GM12878 (cell line): ENCODE data around the gene CLK4. TPM values are rescaled to one million over a fixed set of nuclear protein-coding genes. Genes with fewer than 3 reads are reported as not detected.

Experiments used
- ATAC-seq: fragments of 200-7000 bp; cut with Tn5 transposase; 3 replicates; pipeline ENCODE4 v1.9.1; 2020; ENCODE audit warnings: mild to moderate bottlenecking, moderate library complexity
- BruUV-seq: library from RNA; stranded (reverse); fragments of 400-500 nt; replicated peaks from 2 replicates; lab custom pipeline; 2021; lab: Mats Ljungman, UMichigan
- CTCF ChIA-PET: fragments of 300-600 bp; sonication (Branson Sonifier 250); formaldehyde crosslinking; extraction: SDS; loops from one replicate; lab custom pipeline; 2021; ENCODE audit warnings: inconsistent platforms; lab: Yijun Ruan, JAX
- POLR2A ChIA-PET: fragments of 350-600 bp; formaldehyde crosslinking; extraction: SDS; loops from one replicate; lab custom pipeline; 2021; ENCODE audit warnings: inconsistent platforms; lab: Charles Lee
- RAD21 ChIA-PET: fragments of 300-600 bp; sonication (Branson Sonifier 250); formaldehyde crosslinking; loops from one replicate; lab custom pipeline; 2023; ENCODE audit warnings: antibody characterized with exemption; ENCODE audit not compliant: unreplicated experiment; lab: Charles Lee
- SMC1A ChIA-PET: fragments of 300-600 bp; sonication (Branson Sonifier 250); formaldehyde crosslinking; loops from one replicate; lab custom pipeline; 2023; ENCODE audit not compliant: unreplicated experiment, uncharacterized antibody; lab: Charles Lee
- DNase-seq: peaks from one replicate; pipeline ENCODE4 v3.0.0-alpha.2; 2011; ENCODE audit warnings: low read depth, low spot score
- FAIRE-seq: peaks from 3 replicates; lab custom pipeline; 2011; peaks lifted over from hg19 to GRCh38; lab: Jason Lieb, UNC
- H2AFZ ChIP-seq: 2 replicates; pipeline ENCODE4 v1.6.0; 2011; ENCODE audit warnings: low read depth, low read length, control low read depth; ENCODE audit not compliant: control insufficient read depth
- H3K27ac ChIP-seq: 2 replicates; pipeline ENCODE4 v1.5.1; 2011; ENCODE audit warnings: control low read depth; ENCODE audit not compliant: control insufficient read depth, insufficient read depth
- H3K27me3 ChIP-seq, 2 experiments: replicated peaks in 1 of 2; 2 replicates each; pipeline versions ENCODE4 v1.6.0 to v1.6.1; 2011; ENCODE audit warnings: low read length in 1 of 2; ENCODE audit not compliant: control insufficient read depth in 2 of 2, insufficient read depth in 2 of 2
- H3K36me3 ChIP-seq, 2 experiments: 2 replicates each; pipeline ENCODE4 v1.5.1; 2011; ENCODE audit warnings: low read length in 1 of 2; ENCODE audit not compliant: control insufficient read depth in 2 of 2, insufficient read depth in 2 of 2
- H3K4me1 ChIP-seq: 2 replicates; pipeline ENCODE4 v1.6.1; 2011; ENCODE audit warnings: mild to moderate bottlenecking, low read length, moderate library complexity, mixed read lengths; ENCODE audit not compliant: control insufficient read depth, insufficient read depth
- H3K4me2 ChIP-seq: 2 replicates; pipeline ENCODE4 v1.6.0; 2011; ENCODE audit warnings: control low read depth; ENCODE audit not compliant: control insufficient read depth, insufficient read depth
- H3K4me3 ChIP-seq: fragments of 200-600 bp; sonication (generic); 2 replicates; pipeline ENCODE4 v1.5.1; 2016
- H3K79me2 ChIP-seq: 2 replicates; pipeline ENCODE4 v1.6.0; 2011; ENCODE audit warnings: low read length; ENCODE audit not compliant: control insufficient read depth, insufficient read depth
- H3K9ac ChIP-seq: 2 replicates; pipeline ENCODE4 v1.8.0; 2011; ENCODE audit warnings: low read length, control low read depth, mixed read lengths; ENCODE audit not compliant: control insufficient read depth, insufficient read depth
- H3K9me3 ChIP-seq: replicated peaks from 3 replicates; pipeline ENCODE4 v1.5.1; 2011; ENCODE audit warnings: mild to moderate bottlenecking, low read length; ENCODE audit not compliant: control insufficient read depth, insufficient read depth
- H4K20me1 ChIP-seq: 2 replicates; pipeline ENCODE4 v1.6.0; 2011; ENCODE audit not compliant: control insufficient read depth, insufficient read depth
- BCL11A ChIP-seq: IDR thresholded peaks from 2 replicates; pipeline ENCODE4 v1.6.1; 2011; ENCODE audit warnings: low read depth, low read length
- CBFB ChIP-seq: IDR thresholded peaks from 2 replicates; pipeline ENCODE4 v1.6.1; 2016; ENCODE audit warnings: antibody characterized with exemption, low read depth
- CBX5 ChIP-seq: sonication (generic); IDR thresholded peaks from 2 replicates; pipeline ENCODE4 v1.6.1; 2016; ENCODE audit warnings: low read depth, moderate library complexity, mild to moderate bottlenecking, inconsistent platforms
- E4F1 ChIP-seq: fragments of 450-650 bp; IDR thresholded peaks from 2 replicates; pipeline ENCODE4 v1.6.1; 2018; ENCODE audit warnings: borderline replicate concordance, mild to moderate bottlenecking; ENCODE audit not compliant: partially characterized antibody
- EED ChIP-seq: sonication (generic); IDR thresholded peaks from 2 replicates; pipeline ENCODE4 v1.6.1; 2016; ENCODE audit warnings: antibody characterized with exemption, low read depth
- EZH2 ChIP-seq: IDR thresholded peaks from 2 replicates; pipeline ENCODE4 v1.6.1; 2012; ENCODE audit warnings: low read depth, mild to moderate bottlenecking, control low read depth, inconsistent platforms, low read length, borderline replicate concordance; ENCODE audit not compliant: control insufficient read depth
- GABPA ChIP-seq: IDR thresholded peaks from 2 replicates; pipeline ENCODE4 v1.6.1; 2014; ENCODE audit warnings: antibody characterized with exemption, low read depth, mild to moderate bottlenecking, inconsistent platforms
- RAD21 ChIP-seq: IDR thresholded peaks from 2 replicates; pipeline ENCODE4 v1.6.1; 2011; ENCODE audit warnings: mild to moderate bottlenecking, low read depth, low read length, moderate library complexity; ENCODE audit not compliant: insufficient read depth
- RB1 ChIP-seq: fragments of 450-650 bp; formaldehyde crosslinking; IDR thresholded peaks from 2 replicates; pipeline ENCODE4 v1.6.1; 2017; ENCODE audit warnings: mild to moderate bottlenecking, borderline replicate concordance
- RUNX3 ChIP-seq: IDR thresholded peaks from 2 replicates; pipeline ENCODE4 v1.6.1; 2012; ENCODE audit warnings: low read length, inconsistent platforms
- ZBED1 ChIP-seq: IDR thresholded peaks from 2 replicates; pipeline ENCODE4 v1.6.1; 2016; ENCODE audit warnings: borderline replicate concordance
- ZNF592 ChIP-seq: fragments of 450-650 bp; IDR thresholded peaks from 2 replicates; pipeline ENCODE4 v1.6.1; 2017; ENCODE audit warnings: mild to moderate bottlenecking, moderate library complexity
- WGBS: methylation state at CpG from one replicate; pipeline ENCODE4 v1.1.6; 2016; ENCODE audit warnings: low lambda C conversion rate; ENCODE audit not compliant: insufficient replicate concordance, insufficient coverage; ENCODE audit errors: missing lambda C conversion rate; 5-methylcytosine and 5-hydroxymethylcytosine counted together
- in situ Hi-C: fragments of 300-500 bp; cut with MboI; formaldehyde crosslinking; loops from 9 replicates; pipeline ENCODE4 v1.14.3; 2018; ENCODE audit warnings: mixed read lengths
- intact Hi-C: fragments of 100-400 bp; cut with micrococcal nuclease; formaldehyde crosslinking; loops from one replicate; pipeline ENCODE4 v1.14.2; 2022; ENCODE audit not compliant: unreplicated experiment
- polyA plus RNA-seq, 11 experiments: library from polyadenylated mRNA; depleted of rRNA in 4 of 11; unstranded in 6 of 11; stranded (reverse) in 5 of 11; fragments of >200 nt; fragmentation: Nextera tagmentation in 4 of 11; fragmentation: Illumina TruSeq in 1 of 11; extraction: Ambion mirVana in 4 of 11; extraction: Trizol in 1 of 11; gene quantifications; 1 replicate in 1 of 11; 2 replicates in 10 of 11; pipeline versions ENCODE4 v1.2.1 to v1.2.3, GENCODE V29; 2011 to 2016; ENCODE audit warnings: inconsistent platforms in 2 of 11, missing spikeins in 2 of 11, low read depth in 1 of 11
- total RNA-seq, 4 experiments: library from RNA; depleted of rRNA in 3 of 4; stranded (reverse); fragments of >200 nt in 3 of 4; fragmentation: Illumina TruSeq in 1 of 4; extraction: Trizol in 1 of 4; gene quantifications; 2 replicates each; pipeline versions ENCODE4 v1.2.1 to v1.2.3, GENCODE V29; 2013 to 2021

CLK4 gene
- total and polyA plus RNA-seq, 10 of the 15 experiments (the other 5 are each of a cell fraction or from before 2014, with no cell fraction given) = 13.6 to 47.9 (median 19.1) TPM

DNA sequence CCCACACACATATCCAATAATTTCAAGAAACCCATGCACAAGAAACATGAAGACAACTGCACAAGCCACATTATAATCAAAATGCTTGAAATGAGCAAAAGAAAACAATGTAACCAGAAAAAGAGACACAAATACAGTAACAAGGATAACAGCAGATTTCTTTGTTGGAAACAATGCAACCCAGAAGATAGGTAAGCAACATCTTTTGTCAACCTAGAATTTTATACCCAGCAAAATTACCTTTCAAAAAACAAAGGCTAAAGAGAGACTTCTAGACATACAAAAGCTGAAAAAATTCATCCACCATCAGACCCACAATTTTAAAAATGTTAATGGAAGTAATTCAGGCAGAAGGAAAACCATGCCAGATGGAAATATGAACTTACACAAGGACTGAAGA is 31.7 kb downstream of the CLK4 start:
- no peaks in the 10 kb centered on the region; the same call in 1 of the 3 replicates for H3K9me3 ChIP-seq
- no peak overlapping the region for H3K27ac ChIP-seq
- H3K36me3 ChIP-seq = 0 out of 4 replicates have a peak, but pooled peaks cover 0 to 5% of the 10 kb centered on the region in 2 experiments
- SMC1A ChIA-PET = no interaction called here
- no peak for DNase-seq
- FAIRE-seq = no peak
- H3K4me3 ChIP-seq = no peak overlapping the region
- H3K4me2 ChIP-seq = no peak overlapping the region
- RAD21 ChIA-PET = no interaction called here
- intact Hi-C loops (no loop called here), in situ Hi-C loops (no loop called here)
- H3K79me2 ChIP-seq = no peaks in the 10 kb centered on the region
- CTCF ChIA-PET = no interaction called here
- no peaks in the 10 kb centered on the region for H4K20me1 ChIP-seq
- no TSS peak for BruUV-seq
- no peaks in the 10 kb centered on the region for H3K4me1 ChIP-seq
- no peak overlapping the region for H2AFZ ChIP-seq
- H3K9ac ChIP-seq = no peak overlapping the region
- no peak for ATAC-seq
- H3K27me3 ChIP-seq = peaks cover 0 to 3% of the 10 kb centered on the region in 2 experiments; a peak in 1 of 4 replicates
- TF ChIP-seq CBX5 (peak; percentile 54; the same call in 1 of the 2 replicates), EZH2 (no peak)
- TF ChIP-seq, all 136 proteins: peak for 1
- POLR2A ChIA-PET = no interaction called here

DNA sequence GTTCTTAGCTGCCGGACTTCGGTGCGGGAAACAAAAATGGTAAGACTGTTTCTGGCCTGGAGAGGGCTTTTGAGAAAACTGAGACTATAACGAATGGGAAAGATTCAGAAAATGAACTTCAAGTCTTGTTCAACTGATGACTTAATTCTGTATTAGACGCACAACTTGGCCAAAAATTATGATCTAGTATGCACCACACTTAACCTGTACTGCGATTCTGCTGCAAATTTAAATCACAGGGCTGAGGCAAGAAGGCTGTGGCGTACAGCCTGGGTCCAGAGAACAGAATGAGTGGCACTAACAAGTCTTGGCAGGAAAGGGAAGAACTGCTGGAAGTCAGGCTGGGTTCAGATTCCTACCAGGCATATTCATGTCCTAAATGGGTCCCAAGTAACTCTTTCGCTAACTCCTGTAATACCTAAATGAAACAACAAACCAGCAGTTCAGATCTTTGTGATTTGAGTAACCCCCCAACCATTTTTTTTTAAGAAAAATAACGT is 35.9 kb downstream of the CLK4 start:
- SMC1A ChIA-PET = no interaction called here
- CTCF ChIA-PET = no interaction called here
- H2AFZ ChIP-seq = no peak overlapping the region
- BruUV-seq = no TSS peak
- POLR2A ChIA-PET = no interaction called here
- no peaks in the 10 kb centered on the region for H3K79me2 ChIP-seq
- no peak overlapping the region for H3K27ac ChIP-seq
- peaks cover 3% of the 10 kb centered on the region in 2 experiments; a peak in 1 of 4 replicates for H3K27me3 ChIP-seq
- RAD21 ChIA-PET = no interaction called here
- H3K4me2 ChIP-seq = no peak overlapping the region
- H3K4me1 ChIP-seq = no peaks in the 10 kb centered on the region
- FAIRE-seq (no peak), ATAC-seq (no peak), DNase-seq (no peak)
- no peak overlapping the region for H3K9ac ChIP-seq
- 48% methylated on average over 9 of the region's 9 CpGs for WGBS
- intact Hi-C loops (no loop called here), in situ Hi-C loops (no loop called here)
- no peaks in the 10 kb centered on the region for H4K20me1 ChIP-seq
- no peak overlapping the region for H3K4me3 ChIP-seq
- no peaks in the 10 kb centered on the region for H3K36me3 ChIP-seq
- no peaks in the 10 kb centered on the region; the same call in 2 of the 3 replicates for H3K9me3 ChIP-seq
- TF ChIP-seq RB1 = no peak
- no peak for TF ChIP-seq RUNX3
- no peak for TF ChIP-seq BCL11A
- no peak for TF ChIP-seq ZNF592
- TF ChIP-seq EED = no peak
- no peak for TF ChIP-seq E4F1
- TF ChIP-seq CBFB = no peak
- no peak for TF ChIP-seq RAD21
- TF ChIP-seq ZBED1 = no peak
- TF ChIP-seq GABPA = no peak
